ENCODE results near the gene GCKR.

DNA sequence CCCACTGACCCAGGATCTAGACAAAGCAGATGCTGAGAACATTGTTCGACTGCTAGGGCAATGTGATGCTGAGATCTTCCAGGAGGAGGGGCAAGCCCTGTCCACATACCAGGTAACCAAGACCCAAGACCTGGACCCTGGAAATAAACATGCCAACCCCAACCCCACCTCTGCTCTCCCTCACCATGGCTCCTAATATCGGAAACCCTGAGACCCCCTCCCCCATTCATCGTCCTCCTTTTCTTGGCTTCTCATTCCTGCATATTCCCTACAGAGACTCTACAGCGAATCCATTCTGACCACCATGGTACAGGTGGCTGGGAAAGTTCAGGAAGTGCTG is 619 bp downstream of the GCKR start:
- TF ChIP-seq, protein P1, sequence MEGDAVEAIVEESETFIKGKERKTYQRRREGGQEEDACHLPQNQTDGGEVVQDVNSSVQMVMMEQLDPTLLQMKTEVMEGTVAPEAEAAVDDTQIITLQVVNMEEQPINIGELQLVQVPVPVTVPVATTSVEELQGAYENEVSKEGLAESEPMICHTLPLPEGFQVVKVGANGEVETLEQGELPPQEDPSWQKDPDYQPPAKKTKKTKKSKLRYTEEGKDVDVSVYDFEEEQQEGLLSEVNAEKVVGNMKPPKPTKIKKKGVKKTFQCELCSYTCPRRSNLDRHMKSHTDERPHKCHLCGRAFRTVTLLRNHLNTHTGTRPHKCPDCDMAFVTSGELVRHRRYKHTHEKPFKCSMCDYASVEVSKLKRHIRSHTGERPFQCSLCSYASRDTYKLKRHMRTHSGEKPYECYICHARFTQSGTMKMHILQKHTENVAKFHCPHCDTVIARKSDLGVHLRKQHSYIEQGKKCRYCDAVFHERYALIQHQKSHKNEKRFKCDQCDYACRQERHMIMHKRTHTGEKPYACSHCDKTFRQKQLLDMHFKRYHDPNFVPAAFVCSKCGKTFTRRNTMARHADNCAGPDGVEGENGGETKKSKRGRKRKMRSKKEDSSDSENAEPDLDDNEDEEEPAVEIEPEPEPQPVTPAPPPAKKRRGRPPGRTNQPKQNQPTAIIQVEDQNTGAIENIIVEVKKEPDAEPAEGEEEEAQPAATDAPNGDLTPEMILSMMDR (IDR thresholded peaks at IDR 0.05) = no peak
- TF ChIP-seq POLR2A (IDR thresholded peaks at IDR 0.05) = no peak
- TF ChIP-seq POLR2AphosphoS5 (IDR thresholded peaks at IDR 0.05) = no peak
